Epithelial cell of prostate (primary cell): ENCODE measurements around the gene TMEM219.

Experiments
- DNase-seq: peaks from one replicate; pipeline ENCODE4 v3.0.0-alpha.2; 2011; ENCODE audit warnings: low read depth, low spot score
- H3K27ac ChIP-seq: fragments of 450-650 bp; 2 replicates; pipeline ENCODE4 v1.5.1; 2017; ENCODE audit warnings: mild to moderate bottlenecking

TMEM219 gene

GRCh38 chr16:29978081-29978480, 16.2 kb downstream of the TMEM219 start:
- DNase-seq: no peak
- H3K27ac ChIP-seq: no peak overlapping the region

- no peak overlapping the region for H3K27ac ChIP-seq
Observed at GRCh38 chr16:29978564-29979270, 16.8 kb downstream of the TMEM219 start.

GRCh38 chr16:29982560-29983419, 20.9 kb downstream of the TMEM219 start:
- no peak for DNase-seq

More at GRCh38 chr16:29978564-29979270, 16.8 kb downstream of the TMEM219 start:
- no peak for DNase-seq

GRCh38 chr16:29983420-29984136, 21.7 kb downstream of the TMEM219 start:
- DNase-seq: no peak
- no peak overlapping the region for H3K27ac ChIP-seq

More at GRCh38 chr16:29982560-29983419, 20.9 kb downstream of the TMEM219 start:
- no peak overlapping the region for H3K27ac ChIP-seq

GRCh38 chr16:29984137-29984763, 22.4 kb downstream of the TMEM219 start:
- no peak for DNase-seq
- no peak overlapping the region for H3K27ac ChIP-seq

- DNase-seq: no peak
- no peak overlapping the region for H3K27ac ChIP-seq
Observed at GRCh38 chr16:29984764-29985147, 22.9 kb downstream of the TMEM219 start.

- DNase-seq: no peak
- H3K27ac ChIP-seq: no peak overlapping the region
Observed at GRCh38 chr16:29985271-29985811, 23.5 kb downstream of the TMEM219 start.

- DNase-seq: no peak
- no peak overlapping the region for H3K27ac ChIP-seq
Observed at GRCh38 chr16:29986231-29986630, 24.4 kb downstream of the TMEM219 start.

GRCh38 chr16:29986931-29987330, 25.1 kb downstream of the TMEM219 start:
- DNase-seq: no peak
- no peak overlapping the region for H3K27ac ChIP-seq

GRCh38 chr16:29987371-29988085, 25.6 kb downstream of the TMEM219 start:
- H3K27ac ChIP-seq: no peak overlapping the region
- no peak for DNase-seq

GRCh38 chr16:29988346-29989075, 26.6 kb downstream of the TMEM219 start:
- no peak overlapping the region for H3K27ac ChIP-seq
- no peak for DNase-seq

- no peak overlapping the region for H3K27ac ChIP-seq
- no peak for DNase-seq
Observed at GRCh38 chr16:29989111-29989858, 27.4 kb downstream of the TMEM219 start.

- DNase-seq: no peak
- H3K27ac ChIP-seq: no peak overlapping the region
Observed at GRCh38 chr16:29990034-29990433, 28.2 kb downstream of the TMEM219 start.

- no peak overlapping the region for H3K27ac ChIP-seq
- DNase-seq: no peak
Observed at GRCh38 chr16:29990883-29991570, 29.1 kb downstream of the TMEM219 start.

- no peak for DNase-seq
- H3K27ac ChIP-seq: no peak overlapping the region
Observed at GRCh38 chr16:29991571-29991904, 29.7 kb downstream of the TMEM219 start.

- DNase-seq: no peak
- H3K27ac ChIP-seq: no peak overlapping the region
Observed at GRCh38 chr16:29992344-29992967, 30.6 kb downstream of the TMEM219 start.

GRCh38 chr16:29993191-29993902, 31.5 kb downstream of the TMEM219 start:
- no peak overlapping the region for H3K27ac ChIP-seq
- no peak for DNase-seq
